Activated T-cell treated with anti-CD3 and anti-CD28 coated beads, Interleukin-2, amount 50 U/mL, for 1 hour (primary cell): Measurements from ENCODE around the gene EVPL.
"Not testable (repeated sequence)": the region's sequence is repeated elsewhere in the genome, so short reads cannot be mapped to it uniquely, and the experiment has no call there.

Experiments used
- DNase-seq: peaks from one replicate; pipeline ENCODE4 v3.0.0-alpha.2; 2020

EVPL gene

GRCh38 chr17:76027159-76027839 is at the start of gene EVPL:
Gene EVPL (minus strand): TSS chr17:76027306. CDS start chr17:76027198, 108 bp downstream.
- DNase-seq = no peak

DNA sequence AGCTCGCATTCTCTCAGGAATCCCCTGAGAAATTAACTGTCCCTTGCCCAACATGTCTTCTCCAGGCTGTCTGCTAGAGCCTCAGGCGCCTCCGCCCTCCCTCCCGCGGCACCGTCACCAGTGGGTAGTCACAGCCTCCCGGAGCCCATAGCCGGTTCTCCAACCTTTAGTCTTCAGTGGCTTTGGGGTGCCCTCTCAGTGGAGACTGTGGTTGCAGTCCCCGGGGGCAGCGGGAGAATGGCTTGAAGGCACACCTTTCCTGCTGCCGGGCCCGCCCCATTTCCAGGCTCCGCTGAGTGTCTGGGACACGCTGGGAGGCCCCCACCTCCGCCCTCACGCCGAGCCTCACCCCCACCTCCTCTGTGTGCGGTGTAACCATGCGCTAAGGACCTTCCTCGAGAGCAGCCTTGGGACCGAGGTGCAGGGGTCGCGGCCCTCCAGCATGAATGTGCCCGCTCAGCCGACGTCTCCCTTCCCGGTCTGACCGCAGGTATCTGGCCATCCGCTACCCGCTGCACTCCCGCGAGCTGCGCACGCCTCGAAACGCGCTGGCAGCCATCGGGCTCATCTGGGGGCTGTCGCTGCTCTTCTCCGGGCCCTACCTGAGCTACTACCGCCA is 49.1 kb upstream of the EVPL start:
- peak; percentile 33 for DNase-seq

DNA sequence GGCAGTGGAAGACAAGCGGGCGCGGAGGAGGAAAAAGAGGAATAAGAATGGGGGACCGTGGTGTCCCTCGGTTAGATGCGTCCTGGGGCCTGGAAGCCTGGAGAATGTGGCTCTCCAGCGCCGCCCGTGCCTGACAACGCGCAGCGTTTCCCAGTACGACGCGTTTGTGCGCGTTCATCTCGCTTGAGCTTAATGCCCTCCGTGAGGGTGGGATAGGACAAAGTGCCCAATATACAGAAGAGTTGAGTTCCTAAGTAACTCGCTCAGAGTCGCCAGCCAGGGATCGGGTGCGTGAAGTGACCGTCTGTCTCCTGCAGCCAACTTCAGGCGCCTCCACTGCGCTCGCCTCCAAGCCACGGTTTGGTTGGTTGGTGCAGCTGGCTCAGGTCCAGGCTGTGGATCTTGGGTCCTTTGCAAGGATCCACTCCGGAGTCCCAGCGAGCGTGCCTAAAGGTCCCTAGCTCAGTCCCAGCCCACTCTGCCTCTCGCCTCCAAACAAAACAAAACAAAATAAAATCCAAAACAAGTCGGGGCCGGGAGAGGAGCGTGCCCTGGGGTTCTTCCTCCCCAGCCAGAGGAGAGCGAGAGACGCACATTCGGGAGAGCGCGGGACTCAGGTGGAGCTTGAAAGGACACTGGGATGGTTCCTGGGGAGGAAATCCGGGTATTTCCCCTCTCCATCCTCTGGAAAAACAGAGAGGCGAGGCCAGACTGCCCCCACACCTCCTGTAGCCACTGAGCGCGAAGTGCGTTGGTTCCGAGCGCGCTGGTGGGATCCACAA is 48.4 kb upstream of the EVPL start:
- DNase-seq = peak; percentile 36

- DNase-seq = no peak
Observed at GRCh38 chr17:76074390-76075363, 47.6 kb upstream of the EVPL start, which contains the start of gene GALR2. Gene GALR2 (plus strand): TSS chr17:76074781. CDS start chr17:76074884, 103 bp downstream.

DNA sequence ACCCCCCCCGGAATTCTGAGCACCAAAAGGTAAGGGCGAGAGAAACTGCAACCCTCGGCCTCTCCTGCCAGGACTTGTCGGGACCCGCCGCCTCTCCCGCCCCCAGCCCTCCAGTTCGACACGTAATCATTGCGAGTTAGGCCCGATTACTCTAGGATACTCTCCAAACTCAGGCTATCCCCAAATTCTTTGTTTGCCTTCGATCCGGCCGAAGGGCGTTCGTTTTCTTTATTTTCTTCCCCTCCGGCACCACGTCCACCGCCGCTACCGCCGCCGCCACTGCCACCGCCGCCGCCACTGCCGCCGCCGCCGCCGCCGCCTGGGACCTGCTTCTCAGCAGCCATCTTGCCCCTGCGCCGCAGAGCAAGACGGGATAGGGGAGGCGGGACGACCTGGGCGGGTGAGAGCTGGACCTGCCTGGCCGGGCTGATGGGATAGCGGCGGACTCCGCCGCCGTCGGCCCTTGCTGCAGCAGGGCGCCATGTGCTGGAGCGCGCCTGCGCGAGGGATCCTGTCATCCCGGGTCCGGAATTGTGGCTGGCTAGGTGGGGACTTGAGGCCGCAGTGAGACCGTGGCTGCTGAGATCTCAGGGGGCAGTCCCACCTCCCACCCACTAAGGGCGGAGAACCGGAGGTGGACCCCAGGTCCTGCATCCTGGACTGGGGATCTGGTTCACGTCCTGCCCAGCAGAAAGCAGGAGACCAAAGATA is 45.2 kb upstream of the EVPL start, which contains the start of gene SRP68:
Gene SRP68, minus strand, starts transcription at position 370 of the 711 bp plus-strand sequence. Its CDS starts 26 bp downstream, at position 344.
- DNase-seq = peak; percentile 85

- peak; percentile 46 for DNase-seq
Observed at GRCh38 chr17:76071531-76072147, 44.5 kb upstream of the EVPL start.

GRCh38 chr17:76065775-76066174 is 38.7 kb upstream of the EVPL start:
- DNase-seq = no peak

DNA sequence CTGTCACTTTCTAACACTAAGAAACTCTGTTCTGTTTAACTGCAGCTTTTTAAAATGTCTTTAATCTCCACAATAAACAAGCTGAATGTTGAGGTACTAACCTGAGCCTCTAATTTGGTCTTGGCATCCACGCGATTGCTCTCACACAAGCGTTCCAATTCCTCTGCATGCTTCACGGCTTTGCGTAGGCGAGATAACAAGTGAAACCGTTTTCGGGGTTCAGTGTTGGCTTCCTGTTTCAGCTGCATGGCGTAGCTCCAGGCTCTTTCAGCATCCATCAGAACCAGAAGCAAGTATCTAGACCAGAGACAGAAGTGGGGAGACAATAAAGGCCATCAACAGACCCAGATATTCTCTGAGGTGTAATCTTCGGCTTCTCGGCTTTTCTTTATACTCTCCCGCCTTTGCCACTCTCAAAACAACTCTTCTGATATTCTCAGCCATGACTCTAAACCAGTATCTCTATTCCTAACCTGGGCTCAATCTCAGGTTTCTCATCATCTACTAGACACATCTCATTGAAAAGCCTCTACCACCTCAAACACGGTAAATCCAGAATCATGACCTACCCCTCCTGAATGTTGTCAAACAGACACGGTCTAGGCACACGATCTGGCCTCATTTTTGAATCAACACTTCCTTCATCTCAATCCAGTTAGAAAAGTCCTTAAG is 36.9 kb upstream of the EVPL start:
- DNase-seq = no peak

GRCh38 chr17:76058264-76058663 is 31.2 kb upstream of the EVPL start:
- not testable (repeated sequence) for DNase-seq

GRCh38 chr17:76056882-76057281 is 29.8 kb upstream of the EVPL start:
- DNase-seq = no peak

GRCh38 chr17:76054112-76054476 is 27.0 kb upstream of the EVPL start:
- DNase-seq = no peak

DNA sequence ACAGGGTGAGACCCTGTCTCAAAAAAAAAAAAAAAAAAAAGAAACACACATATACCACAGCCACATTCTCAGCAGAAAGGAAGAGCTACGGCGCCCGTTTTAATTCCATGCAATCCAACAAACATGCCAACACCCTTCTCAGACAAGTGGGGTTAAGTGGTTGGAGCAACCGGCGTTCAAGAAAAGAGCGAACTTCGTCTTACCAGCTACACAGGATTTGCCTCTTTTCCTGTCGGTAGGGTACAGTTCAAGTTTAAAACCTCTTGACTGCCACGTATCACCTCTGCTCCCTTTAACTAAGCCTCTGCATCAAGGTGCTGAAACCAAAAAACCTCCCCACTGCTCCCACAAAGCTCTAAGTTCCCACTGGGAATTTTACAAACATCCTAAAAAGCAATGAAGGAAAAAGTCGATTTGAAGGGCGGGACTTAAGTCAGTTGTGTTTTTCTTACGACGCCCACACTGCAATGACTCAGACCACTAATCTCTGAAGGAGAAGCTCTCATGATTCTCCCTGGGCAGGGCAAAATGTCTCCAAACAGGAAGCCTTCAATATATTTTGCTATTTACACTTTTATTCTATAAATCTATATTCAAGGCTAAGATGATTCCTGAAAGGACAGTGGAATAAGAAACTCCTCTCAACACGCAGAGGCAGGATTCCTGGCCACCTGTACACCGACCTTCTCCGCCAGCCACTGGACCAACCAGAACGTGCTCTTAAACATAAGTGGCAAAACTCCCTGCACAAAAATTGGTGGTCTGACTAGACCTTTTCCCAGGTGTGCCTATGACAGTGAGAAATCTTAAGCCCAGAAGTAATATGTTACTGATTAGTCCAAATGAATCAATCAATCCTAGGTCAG is 26.4 kb upstream of the EVPL start:
- DNase-seq = no peak

GRCh38 chr17:76051561-76051960 is 24.5 kb upstream of the EVPL start:
- DNase-seq = no peak

GRCh38 chr17:76050538-76051467 is 23.7 kb upstream of the EVPL start:
- no peak for DNase-seq

GRCh38 chr17:76049836-76050537 is 22.9 kb upstream of the EVPL start:
- no peak for DNase-seq

DNA sequence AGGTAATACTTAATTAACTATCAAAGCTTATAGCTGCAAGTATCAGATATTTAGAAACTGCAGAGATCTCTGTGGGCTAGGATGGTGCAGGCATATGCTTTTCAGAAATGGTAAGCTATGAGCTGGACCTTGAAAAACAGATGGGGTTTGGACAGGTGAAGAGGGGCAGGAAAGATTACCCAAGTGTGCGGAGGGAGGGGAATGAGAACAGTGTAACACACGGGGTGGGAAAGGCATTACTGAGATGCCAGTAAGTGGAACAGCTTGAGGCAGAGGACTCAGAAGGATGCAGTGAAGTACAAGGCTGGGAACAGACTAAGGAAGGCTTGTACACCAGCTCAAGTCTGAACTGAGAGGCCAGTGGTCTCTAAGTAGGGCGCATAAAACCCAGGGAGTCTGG is 22.1 kb upstream of the EVPL start:
- no peak for DNase-seq

- no peak for DNase-seq
Observed at GRCh38 chr17:76048711-76049110, 21.6 kb upstream of the EVPL start.
